Upper lobe of right lung (tissue), 1 donor: ENCODE results near the gene MYL6. TPM values are rescaled to one million over a fixed set of nuclear protein-coding genes. Genes with fewer than 3 reads are reported as not detected.
A peak's percentile ranks its signal among the peaks of the same experiment; 100 is the strongest.

Experiments used
- ATAC-seq: fragments of 200-7000 bp; cut with Tn5 transposase; one replicate; pipeline ENCODE4 v1.9.1; 2020; ENCODE audit warnings: mild to moderate bottlenecking, moderate library complexity
- DNase-seq: peaks from one replicate; pipeline ENCODE4 v3.0.0-alpha.2; 2020
- H3K27ac ChIP-seq: fragments of 200-600 bp; one replicate; pipeline ENCODE4 v1.8.0; 2022
- H3K27me3 ChIP-seq: fragments of 200-600 bp; one replicate; pipeline ENCODE4 v1.8.0; 2022; ENCODE audit warnings: mild to moderate bottlenecking
- H3K36me3 ChIP-seq: fragments of 200-600 bp; one replicate; pipeline ENCODE4 v1.8.0; 2022
- H3K4me1 ChIP-seq: fragments of 200-600 bp; one replicate; pipeline ENCODE4 v1.8.0; 2022
- H3K4me3 ChIP-seq: fragments of 200-600 bp; one replicate; pipeline ENCODE4 v1.8.0; 2022; ENCODE audit warnings: mild to moderate bottlenecking
- H3K9me3 ChIP-seq: fragments of 200-600 bp; one replicate; pipeline ENCODE4 v1.8.0; 2022
- CTCF ChIP-seq: fragments of 200-600 bp; IDR thresholded peaks from one replicate; pipeline ENCODE4 v1.8.0; 2022; ENCODE audit warnings: antibody characterized with exemption
- intact Hi-C: fragments of 100-400 bp; cut with DNase I; formaldehyde crosslinking; loops from one replicate; pipeline ENCODE4 v1.11.0; 2022
- total RNA-seq: library from RNA; stranded (reverse); fragmentation: NEBNext Ultra II Directional; extraction: Animal tissue kit (Norgen Biotek cat#: 25700); gene quantifications from one replicate; pipeline ENCODE4 v1.2.1, GENCODE V29; 2021
- donor health status: DM: no; HTN: yes; CAD: no; lungs with severe emphysema.

MYL6 gene
- total RNA-seq, 1 donor from 2014 or later = 1,254 TPM

- H3K9me3 ChIP-seq = no peaks in the 10 kb centered on the region
- H3K27me3 ChIP-seq = no peaks in the 10 kb centered on the region
- H3K27ac ChIP-seq = peak overlapping the region; percentile 77
- intact Hi-C loops = no loop called here
- peaks cover 32% of the 10 kb centered on the region for H3K36me3 ChIP-seq
- TF ChIP-seq CTCF = no peak
- ATAC-seq (peak; percentile 2), DNase-seq (no peak)
- H3K4me1 ChIP-seq = peaks cover 25% of the 10 kb centered on the region
- peak overlapping the region; percentile 82 for H3K4me3 ChIP-seq
Observed at GRCh38 chr12:56188778-56189098, 30.6 kb downstream of the MYL6 start.

GRCh38 chr12:56189099-56189917 lies 31.1 kb downstream of the MYL6 start, which contains the start of gene SMARCC2:
Gene SMARCC2, minus strand, starts transcription at chr12:56189483. Its CDS starts 22 bp downstream, at chr12:56189461.
- DNase-seq (peak; percentile 94), ATAC-seq (peak; percentile 94)
- H3K4me1 ChIP-seq = peaks cover 25% of the 10 kb centered on the region
- H3K9me3 ChIP-seq = no peaks in the 10 kb centered on the region
- H3K4me3 ChIP-seq = peak within 1 kb of the TSS; percentile 82
- peaks cover 27% of the 10 kb centered on the region for H3K36me3 ChIP-seq
- peak within 1 kb of the TSS; percentile 93 for H3K27ac ChIP-seq
- H3K27me3 ChIP-seq = no peaks in the 10 kb centered on the region
- peak; percentile 60 for TF ChIP-seq CTCF
- intact Hi-C loops = no loop called here

GRCh38 chr12:56189918-56190694 lies 31.9 kb downstream of the MYL6 start:
- peak overlapping the region; percentile 93 for H3K27ac ChIP-seq
- intact Hi-C loops = loop anchor here (5.0 to 10.0 kb wide), 2 partner anchors 37 to 275 kb away; partner anchors contain the start of gene SPRYD4
- H3K27me3 ChIP-seq = no peaks in the 10 kb centered on the region
- TF ChIP-seq CTCF = no peak
- no peaks in the 10 kb centered on the region for H3K9me3 ChIP-seq
- peaks cover 25% of the 10 kb centered on the region for H3K4me1 ChIP-seq
- ATAC-seq = peak; percentile 67
- H3K36me3 ChIP-seq = peaks cover 19% of the 10 kb centered on the region
- DNase-seq = peak; percentile 92
- peak overlapping the region; percentile 82 for H3K4me3 ChIP-seq

GRCh38 chr12:56190695-56191155 lies 32.6 kb downstream of the MYL6 start:
- intact Hi-C loops = loop anchor here (5.0 to 10.0 kb wide), 2 partner anchors 37 to 274 kb away; partner anchors contain the start of gene SPRYD4
- no peak for ATAC-seq

More at GRCh38 chr12:56190695-56191155, 32.6 kb downstream of the MYL6 start:
- peak overlapping the region; percentile 82 for H3K4me3 ChIP-seq
- DNase-seq = no peak
- peak overlapping the region; percentile 93 for H3K27ac ChIP-seq
- H3K27me3 ChIP-seq = no peaks in the 10 kb centered on the region
- peaks cover 12% of the 10 kb centered on the region for H3K36me3 ChIP-seq
- no peaks in the 10 kb centered on the region for H3K9me3 ChIP-seq
- H3K4me1 ChIP-seq = peaks cover 25% of the 10 kb centered on the region
- no peak for TF ChIP-seq CTCF
